PC-9 (cell line): ENCODE data around the gene PIK3C3.

ENCODE experiments used
- CTCF ChIP-seq: fragments of 200-600 bp; sonication (generic); conservative IDR thresholded peaks from 2 replicates; pipeline ENCODE4 v1.6.1; 2017; ENCODE audit warnings: mixed run types, antibody characterized with exemption, mild to moderate bottlenecking, moderate library complexity
- EZH2 ChIP-seq: fragments of 200-600 bp; sonication (generic); IDR thresholded peaks from 2 replicates; pipeline ENCODE4 v1.8.0; 2017; ENCODE audit warnings: antibody characterized with exemption, low read depth

GRCh38 chr18:42107691-42108450 lies 152.8 kb downstream of the PIK3C3 start:
- TF ChIP-seq CTCF (no peak), EZH2 (no peak)
